Liver (tissue), 3 donors: ENCODE results near the gene HDDC2.

Experiments
- FOXA1 ChIP-seq: IDR thresholded peaks from 2 replicates; pipeline ENCODE4 v1.6.1; 2016; ENCODE audit warnings: antibody characterized with exemption
- GABPA ChIP-seq, 2 donors: IDR thresholded peaks in 1 of 2; conservative IDR thresholded peaks in 1 of 2; 2 replicates each; pipeline ENCODE4 v1.6.1; 2016; ENCODE audit warnings: antibody characterized with exemption in 2 of 2, mild to moderate bottlenecking in 1 of 2, moderate library complexity in 1 of 2
- HNF4G ChIP-seq: IDR thresholded peaks from 2 replicates; pipeline ENCODE4 v1.6.1; 2016; ENCODE audit warnings: antibody characterized with exemption
- JUND ChIP-seq, 2 donors: IDR thresholded peaks; 2 replicates each; pipeline ENCODE4 v1.6.1; 2016; ENCODE audit warnings: antibody characterized with exemption in 2 of 2
- NR2F2 ChIP-seq: IDR thresholded peaks from 2 replicates; pipeline ENCODE4 v1.6.1; 2016; ENCODE audit warnings: antibody characterized with exemption
- RAD21 ChIP-seq, 2 donors: IDR thresholded peaks; 2 replicates each; pipeline ENCODE4 v1.6.1; 2016; ENCODE audit warnings: antibody characterized with exemption in 2 of 2, mild to moderate bottlenecking in 2 of 2
- REST ChIP-seq: IDR thresholded peaks from 2 replicates; pipeline ENCODE4 v1.6.1; 2016; ENCODE audit warnings: antibody characterized with exemption, mild to moderate bottlenecking
- TAF1 ChIP-seq: conservative IDR thresholded peaks from 2 replicates; pipeline ENCODE4 v1.6.1; 2016; ENCODE audit warnings: antibody characterized with exemption, mild to moderate bottlenecking
- YY1 ChIP-seq: IDR thresholded peaks from 2 replicates; pipeline ENCODE4 v1.6.1; 2016; ENCODE audit warnings: antibody characterized with exemption, mild to moderate bottlenecking
- TF ChIP-seq, protein P1 (sequence below): IDR thresholded peaks from 2 replicates; pipeline ENCODE4 v1.6.1; 2016; ENCODE audit warnings: antibody characterized with exemption
- TF ChIP-seq, protein P2 (sequence below): fragments of 150-350 bp; IDR thresholded peaks from 2 replicates; pipeline ENCODE4 v1.5.1; 2017; ENCODE audit warnings: improper control_type of control experiment, low read depth, low read length; ENCODE audit not compliant: missing input control
- TF ChIP-seq, protein P3 (sequence below): IDR thresholded peaks from 2 replicates; pipeline ENCODE4 v1.6.1; 2016; ENCODE audit warnings: antibody characterized with exemption
- TF ChIP-seq, protein P4 (sequence below): IDR thresholded peaks from 2 replicates; pipeline ENCODE4 v1.6.1; 2016; ENCODE audit warnings: antibody characterized with exemption
- donor health status: healthy.
- donor health status: healthy.

GRCh38 chr6:125254321-125254720 lies 47.4 kb downstream of the HDDC2 start:
- TF ChIP-seq, protein P1, sequence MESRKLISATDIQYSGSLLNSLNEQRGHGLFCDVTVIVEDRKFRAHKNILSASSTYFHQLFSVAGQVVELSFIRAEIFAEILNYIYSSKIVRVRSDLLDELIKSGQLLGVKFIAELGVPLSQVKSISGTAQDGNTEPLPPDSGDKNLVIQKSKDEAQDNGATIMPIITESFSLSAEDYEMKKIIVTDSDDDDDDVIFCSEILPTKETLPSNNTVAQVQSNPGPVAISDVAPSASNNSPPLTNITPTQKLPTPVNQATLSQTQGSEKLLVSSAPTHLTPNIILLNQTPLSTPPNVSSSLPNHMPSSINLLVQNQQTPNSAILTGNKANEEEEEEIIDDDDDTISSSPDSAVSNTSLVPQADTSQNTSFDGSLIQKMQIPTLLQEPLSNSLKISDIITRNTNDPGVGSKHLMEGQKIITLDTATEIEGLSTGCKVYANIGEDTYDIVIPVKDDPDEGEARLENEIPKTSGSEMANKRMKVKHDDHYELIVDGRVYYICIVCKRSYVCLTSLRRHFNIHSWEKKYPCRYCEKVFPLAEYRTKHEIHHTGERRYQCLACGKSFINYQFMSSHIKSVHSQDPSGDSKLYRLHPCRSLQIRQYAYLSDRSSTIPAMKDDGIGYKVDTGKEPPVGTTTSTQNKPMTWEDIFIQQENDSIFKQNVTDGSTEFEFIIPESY, result no peak
- TF ChIP-seq, protein P2, sequence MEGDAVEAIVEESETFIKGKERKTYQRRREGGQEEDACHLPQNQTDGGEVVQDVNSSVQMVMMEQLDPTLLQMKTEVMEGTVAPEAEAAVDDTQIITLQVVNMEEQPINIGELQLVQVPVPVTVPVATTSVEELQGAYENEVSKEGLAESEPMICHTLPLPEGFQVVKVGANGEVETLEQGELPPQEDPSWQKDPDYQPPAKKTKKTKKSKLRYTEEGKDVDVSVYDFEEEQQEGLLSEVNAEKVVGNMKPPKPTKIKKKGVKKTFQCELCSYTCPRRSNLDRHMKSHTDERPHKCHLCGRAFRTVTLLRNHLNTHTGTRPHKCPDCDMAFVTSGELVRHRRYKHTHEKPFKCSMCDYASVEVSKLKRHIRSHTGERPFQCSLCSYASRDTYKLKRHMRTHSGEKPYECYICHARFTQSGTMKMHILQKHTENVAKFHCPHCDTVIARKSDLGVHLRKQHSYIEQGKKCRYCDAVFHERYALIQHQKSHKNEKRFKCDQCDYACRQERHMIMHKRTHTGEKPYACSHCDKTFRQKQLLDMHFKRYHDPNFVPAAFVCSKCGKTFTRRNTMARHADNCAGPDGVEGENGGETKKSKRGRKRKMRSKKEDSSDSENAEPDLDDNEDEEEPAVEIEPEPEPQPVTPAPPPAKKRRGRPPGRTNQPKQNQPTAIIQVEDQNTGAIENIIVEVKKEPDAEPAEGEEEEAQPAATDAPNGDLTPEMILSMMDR, result no peak
- TF ChIP-seq TAF1 (no peak), REST (no peak), FOXA1 (no peak), NR2F2 (no peak), RAD21 (IDR thresholded peaks at IDR 0.05) (no peak), JUND (IDR thresholded peaks at IDR 0.05) (no peak), YY1 (no peak), GABPA (IDR thresholded peaks at IDR 0.05 in 1 of 2, conservative IDR thresholded peaks at IDR 0.05 in 1 of 2) (no peak), HNF4G (no peak)
- TF ChIP-seq, protein P3, sequence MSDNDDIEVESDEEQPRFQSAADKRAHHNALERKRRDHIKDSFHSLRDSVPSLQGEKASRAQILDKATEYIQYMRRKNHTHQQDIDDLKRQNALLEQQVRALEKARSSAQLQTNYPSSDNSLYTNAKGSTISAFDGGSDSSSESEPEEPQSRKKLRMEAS, result no peak
- TF ChIP-seq, protein P4, sequence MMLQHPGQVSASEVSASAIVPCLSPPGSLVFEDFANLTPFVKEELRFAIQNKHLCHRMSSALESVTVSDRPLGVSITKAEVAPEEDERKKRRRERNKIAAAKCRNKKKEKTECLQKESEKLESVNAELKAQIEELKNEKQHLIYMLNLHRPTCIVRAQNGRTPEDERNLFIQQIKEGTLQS, result no peak
